Stimulated activated naive B cell treated with anti-CD40 and anti-IgM and Interleukin-4, amounts not matched to agents 10 μg/mL and 1 μg/mL and 100 μg/mL, for 72 hours (primary cell): ENCODE measurements around the gene STK11IP.

Experiments used
- ATAC-seq, 2 donors: fragments of 150-1000 bp; cut with Tn5 transposase; replicated peaks; 2 replicates each; pipeline ENCODE4 v1.10.0; 2021; ENCODE audit warnings: moderate library complexity in 1 of 2
- DNase-seq: peaks from one replicate; pipeline ENCODE4 v3.0.0; 2021
- H3K27ac Mint-ChIP-seq: one replicate; pipeline ENCODE4 v1.8.0; 2022; ENCODE audit warnings: mild to moderate bottlenecking, mixed read lengths
- H3K27me3 Mint-ChIP-seq, 2 donors: one replicate each; pipeline ENCODE4 v1.8.0; 2022; ENCODE audit warnings: mixed read lengths in 2 of 2
- H3K36me3 Mint-ChIP-seq, 2 donors: one replicate each; pipeline ENCODE4 v1.8.0; 2022; ENCODE audit warnings: mixed read lengths in 2 of 2, mild to moderate bottlenecking in 1 of 2
- H3K4me1 Mint-ChIP-seq, 2 donors: one replicate each; pipeline ENCODE4 v1.8.0; 2022; ENCODE audit warnings: mixed read lengths in 2 of 2, mild to moderate bottlenecking in 1 of 2
- H3K4me3 Mint-ChIP-seq, 2 donors: one replicate each; pipeline ENCODE4 v1.8.0; 2022; ENCODE audit warnings: mild to moderate bottlenecking in 2 of 2, mixed read lengths in 2 of 2, moderate library complexity in 1 of 2
- H3K9me3 Mint-ChIP-seq, 2 donors: one replicate each; pipeline ENCODE4 v1.8.0; 2022; ENCODE audit warnings: mixed read lengths in 2 of 2, mild to moderate bottlenecking in 1 of 2

STK11IP gene, protein sequence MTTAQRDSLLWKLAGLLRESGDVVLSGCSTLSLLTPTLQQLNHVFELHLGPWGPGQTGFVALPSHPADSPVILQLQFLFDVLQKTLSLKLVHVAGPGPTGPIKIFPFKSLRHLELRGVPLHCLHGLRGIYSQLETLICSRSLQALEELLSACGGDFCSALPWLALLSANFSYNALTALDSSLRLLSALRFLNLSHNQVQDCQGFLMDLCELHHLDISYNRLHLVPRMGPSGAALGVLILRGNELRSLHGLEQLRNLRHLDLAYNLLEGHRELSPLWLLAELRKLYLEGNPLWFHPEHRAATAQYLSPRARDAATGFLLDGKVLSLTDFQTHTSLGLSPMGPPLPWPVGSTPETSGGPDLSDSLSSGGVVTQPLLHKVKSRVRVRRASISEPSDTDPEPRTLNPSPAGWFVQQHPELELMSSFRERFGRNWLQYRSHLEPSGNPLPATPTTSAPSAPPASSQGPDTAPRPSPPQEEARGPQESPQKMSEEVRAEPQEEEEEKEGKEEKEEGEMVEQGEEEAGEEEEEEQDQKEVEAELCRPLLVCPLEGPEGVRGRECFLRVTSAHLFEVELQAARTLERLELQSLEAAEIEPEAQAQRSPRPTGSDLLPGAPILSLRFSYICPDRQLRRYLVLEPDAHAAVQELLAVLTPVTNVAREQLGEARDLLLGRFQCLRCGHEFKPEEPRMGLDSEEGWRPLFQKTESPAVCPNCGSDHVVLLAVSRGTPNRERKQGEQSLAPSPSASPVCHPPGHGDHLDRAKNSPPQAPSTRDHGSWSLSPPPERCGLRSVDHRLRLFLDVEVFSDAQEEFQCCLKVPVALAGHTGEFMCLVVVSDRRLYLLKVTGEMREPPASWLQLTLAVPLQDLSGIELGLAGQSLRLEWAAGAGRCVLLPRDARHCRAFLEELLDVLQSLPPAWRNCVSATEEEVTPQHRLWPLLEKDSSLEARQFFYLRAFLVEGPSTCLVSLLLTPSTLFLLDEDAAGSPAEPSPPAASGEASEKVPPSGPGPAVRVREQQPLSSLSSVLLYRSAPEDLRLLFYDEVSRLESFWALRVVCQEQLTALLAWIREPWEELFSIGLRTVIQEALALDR

DNA sequence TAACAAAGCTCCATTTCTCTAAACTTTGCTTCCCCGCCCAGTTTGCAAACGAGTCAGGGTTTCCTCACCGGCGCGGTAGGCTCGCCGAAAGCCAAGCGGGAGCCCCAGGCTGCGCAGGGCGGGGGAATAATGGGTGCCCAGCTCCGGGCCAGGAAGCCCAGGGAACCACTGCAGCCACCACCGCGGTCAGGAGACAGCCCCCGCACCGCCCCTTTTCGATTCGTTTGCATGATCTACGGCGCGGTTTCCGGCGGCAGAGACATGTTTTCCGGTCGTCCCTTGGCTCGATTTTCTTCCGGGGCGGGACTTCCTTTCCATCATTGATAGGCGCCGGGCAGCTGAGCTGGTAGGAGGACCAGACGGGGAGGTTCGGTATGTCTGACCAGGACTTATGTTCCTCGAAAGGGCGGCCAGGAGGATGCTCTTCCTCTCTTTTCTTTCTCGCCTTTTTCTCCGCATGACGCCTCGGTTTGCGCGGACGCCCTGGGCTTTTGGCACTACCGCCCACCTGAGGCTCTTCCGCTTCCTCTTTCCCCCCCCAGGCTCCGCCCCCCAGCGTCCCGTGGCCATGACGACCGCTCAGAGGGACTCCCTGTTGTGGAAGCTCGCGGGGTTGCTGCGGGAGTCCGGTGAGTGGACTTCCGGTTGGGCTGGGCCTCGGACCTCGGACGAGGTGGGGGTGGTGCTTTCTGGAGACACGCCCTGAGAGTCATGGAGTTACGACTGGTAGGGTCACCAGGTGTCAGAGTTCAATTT is at the start of gene STK11IP:
STK11IP (plus strand) TSS at position 306 of the 756 bp plus-strand sequence; CDS start at position 569, 263 bp downstream.
- peak within 1 kb of the TSS; percentile 96 for H3K27ac Mint-ChIP-seq
- peaks cover 16 to 29% of the 10 kb centered on the region in 2 donors for H3K36me3 Mint-ChIP-seq
- peaks cover 4 to 27% of the 10 kb centered on the region in 2 donors for H3K4me1 Mint-ChIP-seq
- DNase-seq: peak; percentile 88
- peak; percentile 90 to 92 for ATAC-seq
- peaks cover 16 to 24% of the 10 kb centered on the region in 2 donors for H3K27me3 Mint-ChIP-seq
- H3K4me3 Mint-ChIP-seq: peak within 1 kb of the TSS; percentile 89 to 94
- peaks cover 0 to 1% of the 10 kb centered on the region in 2 donors for H3K9me3 Mint-ChIP-seq

DNA sequence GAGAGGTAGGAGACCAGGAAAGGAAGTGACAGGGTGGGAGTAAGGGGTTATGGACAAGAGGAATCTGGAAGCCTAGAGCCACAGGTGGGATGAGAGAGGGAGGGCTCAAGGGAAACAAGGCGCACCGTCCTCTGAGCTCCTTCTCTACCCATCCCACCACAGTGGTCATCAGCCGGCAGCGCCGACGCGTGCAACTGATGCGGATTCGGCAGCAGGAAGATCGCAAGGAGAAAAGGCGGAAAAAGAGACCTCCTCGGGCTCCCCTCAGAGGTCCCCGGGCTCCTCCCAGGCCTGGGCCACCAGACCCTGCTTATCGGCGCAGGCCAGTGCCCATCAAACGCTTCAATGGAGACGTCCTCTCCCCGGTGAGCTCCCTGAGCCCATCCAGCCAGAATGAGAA is 48.7 kb upstream of the STK11IP start:
- ATAC-seq (no peak), DNase-seq (no peak)
- Mint-ChIP-seq H3K9me3 (no peaks in the 10 kb centered on the region), H3K4me1 (peaks cover 15 to 21% of the 10 kb centered on the region in 2 donors), H3K27me3 (peaks cover 71 to 91% of the 10 kb centered on the region in 2 donors), H3K36me3 (peaks cover 0 to 7% of the 10 kb centered on the region in 2 donors), H3K27ac (no peak overlapping the region), H3K4me3 (no peak overlapping the region)

DNA sequence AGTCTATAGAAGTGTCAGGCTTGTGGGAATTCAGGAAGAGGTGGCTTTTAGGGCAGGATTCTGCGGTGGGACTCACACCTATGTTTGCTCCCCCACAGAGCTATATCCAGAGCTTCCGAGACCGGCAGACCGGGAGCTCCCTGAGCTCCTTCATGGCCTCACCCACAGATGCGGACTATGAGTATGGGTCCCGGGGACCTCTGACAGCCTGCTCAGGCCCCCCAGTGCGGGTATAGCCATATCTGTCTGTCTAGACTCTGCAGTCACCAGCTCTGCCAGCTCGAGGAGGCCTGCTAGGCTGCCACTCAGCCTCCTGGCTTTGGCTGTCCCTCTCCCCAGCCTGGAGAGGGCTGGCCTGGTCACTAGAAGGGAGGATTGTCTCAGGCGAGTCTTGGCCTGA is 48.0 kb upstream of the STK11IP start:
- H3K27me3 Mint-ChIP-seq: peaks cover 73 to 92% of the 10 kb centered on the region in 2 donors
- no peak for ATAC-seq
- H3K9me3 Mint-ChIP-seq: no peaks in the 10 kb centered on the region
- H3K36me3 Mint-ChIP-seq: peaks cover 0 to 7% of the 10 kb centered on the region in 2 donors
- no peak overlapping the region for H3K4me3 Mint-ChIP-seq
- DNase-seq: no peak
- H3K27ac Mint-ChIP-seq: no peak overlapping the region
- peaks cover 11 to 15% of the 10 kb centered on the region in 2 donors for H3K4me1 Mint-ChIP-seq

DNA sequence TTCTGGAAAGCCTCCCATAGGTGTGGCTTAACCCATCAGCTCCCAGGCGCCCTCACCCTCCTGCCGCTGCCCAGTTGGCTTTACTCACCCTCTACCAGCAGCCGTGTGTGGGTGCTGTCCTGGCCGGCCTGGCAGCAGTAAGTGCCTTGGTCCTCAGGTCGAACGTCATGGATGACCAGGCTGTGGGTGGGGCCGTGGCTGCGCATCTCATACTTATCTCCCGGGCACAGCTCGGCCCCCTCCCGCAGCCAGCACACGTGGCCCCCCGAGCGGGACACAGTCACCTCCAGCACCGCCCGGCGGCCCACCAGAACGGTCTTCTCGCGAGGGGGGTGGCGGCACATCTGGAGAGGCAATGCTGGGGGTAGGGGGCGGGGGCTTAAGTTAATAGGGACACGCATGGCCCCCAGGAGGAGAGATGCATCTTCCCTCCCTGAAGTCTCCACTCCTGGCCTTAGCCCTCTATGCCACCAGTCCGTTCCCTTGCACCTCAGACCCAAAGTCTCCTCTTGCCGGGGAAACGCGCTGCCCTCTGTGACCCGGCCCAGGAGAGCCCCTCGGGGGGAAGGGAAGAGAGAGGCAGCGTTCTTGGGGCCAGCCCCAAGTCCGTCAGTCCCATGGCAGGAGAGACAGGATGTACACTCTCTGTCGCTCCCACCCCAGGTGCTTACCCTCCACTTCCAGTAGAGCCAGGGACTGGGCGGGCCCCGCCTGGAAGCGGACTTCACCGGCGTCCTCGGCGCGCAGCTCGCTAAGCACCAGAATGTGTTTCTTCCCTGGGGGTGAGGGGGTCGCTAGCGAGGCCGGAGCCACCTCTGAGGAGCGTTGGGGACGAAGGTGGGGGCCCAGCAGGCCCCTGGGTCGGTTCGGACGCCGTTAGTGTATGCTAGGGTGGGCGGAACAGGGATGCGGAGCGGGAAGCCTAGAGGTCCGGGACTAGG is 45.9 kb upstream of the STK11IP start:
- H3K27me3 Mint-ChIP-seq: peaks cover 72 to 90% of the 10 kb centered on the region in 2 donors
- H3K36me3 Mint-ChIP-seq: peaks cover 0 to 7% of the 10 kb centered on the region in 2 donors
- peak overlapping the region; percentile 56 for H3K27ac Mint-ChIP-seq
- peak overlapping the region; percentile 75 to 79 for H3K4me3 Mint-ChIP-seq
- DNase-seq (no peak), ATAC-seq (peak; percentile 11 to 14)
- H3K4me1 Mint-ChIP-seq: peaks cover 9 to 11% of the 10 kb centered on the region in 2 donors
- no peaks in the 10 kb centered on the region for H3K9me3 Mint-ChIP-seq

DNA sequence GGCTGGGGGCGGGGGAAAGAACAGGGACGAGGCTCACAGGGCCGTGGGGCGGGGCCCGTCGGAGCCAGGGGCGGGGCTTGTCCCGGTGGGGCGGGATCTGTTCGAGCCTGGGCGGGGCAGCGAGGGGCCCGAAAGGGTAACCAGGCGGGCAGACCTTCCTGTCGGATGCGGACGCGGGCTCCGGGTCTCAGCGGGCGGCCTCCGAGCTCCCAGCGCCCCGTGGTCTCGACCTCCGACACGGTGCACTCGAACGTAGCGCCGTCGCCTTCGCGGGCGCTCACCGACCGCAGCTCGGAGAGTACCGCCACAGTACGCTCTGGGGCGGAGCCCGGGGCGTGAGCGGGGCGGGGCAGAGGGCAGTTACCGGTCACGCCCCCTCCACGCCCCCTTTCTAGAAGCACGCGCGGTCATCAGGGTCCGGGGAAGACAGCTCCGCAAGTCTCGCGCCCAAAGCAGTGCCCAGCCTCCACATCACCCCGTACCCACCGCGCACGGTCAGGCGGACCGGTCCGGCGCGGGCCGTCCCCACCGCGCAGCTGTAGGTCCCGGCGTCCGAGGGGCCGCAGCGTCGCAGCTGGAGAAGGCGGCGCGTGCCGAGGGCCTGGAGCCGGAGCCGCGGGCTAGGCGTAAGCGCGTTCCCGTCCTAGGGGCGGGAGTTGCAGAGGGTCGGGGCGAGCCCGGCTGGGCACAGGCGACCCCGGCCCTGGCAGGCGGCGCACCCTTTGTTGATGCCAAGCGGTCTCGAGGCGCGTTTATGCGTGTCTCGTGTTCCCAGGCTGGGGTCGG is 45.1 kb upstream of the STK11IP start:
- peak; percentile 95 to 96 for ATAC-seq
- DNase-seq: peak; percentile 68
- Mint-ChIP-seq H3K4me1 (peaks cover 9 to 11% of the 10 kb centered on the region in 2 donors), H3K4me3 (peak overlapping the region; percentile 75 to 79), H3K27me3 (peaks cover 64 to 89% of the 10 kb centered on the region in 2 donors), H3K27ac (no peak overlapping the region), H3K9me3 (no peaks in the 10 kb centered on the region), H3K36me3 (peaks cover 0 to 4% of the 10 kb centered on the region in 2 donors)

DNA sequence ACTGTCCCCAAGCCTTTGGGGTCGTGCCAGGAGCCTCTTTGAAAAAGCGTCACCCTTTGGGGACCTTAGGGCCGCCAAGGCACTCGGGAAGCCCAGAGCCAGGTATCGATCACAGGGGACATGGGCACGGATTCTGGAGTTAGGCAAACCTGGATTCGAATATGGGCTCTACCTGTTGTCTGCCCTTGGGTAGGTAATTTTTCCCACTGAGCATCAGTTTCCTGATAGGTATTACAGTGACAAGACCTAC is 44.6 kb upstream of the STK11IP start:
- ATAC-seq: no peak
- Mint-ChIP-seq H3K4me1 (peaks cover 9 to 11% of the 10 kb centered on the region in 2 donors), H3K36me3 (peaks cover 0 to 4% of the 10 kb centered on the region in 2 donors), H3K4me3 (no peak overlapping the region), H3K27ac (no peak overlapping the region), H3K9me3 (no peaks in the 10 kb centered on the region), H3K27me3 (peaks cover 60 to 86% of the 10 kb centered on the region in 2 donors)
- DNase-seq: no peak

DNA sequence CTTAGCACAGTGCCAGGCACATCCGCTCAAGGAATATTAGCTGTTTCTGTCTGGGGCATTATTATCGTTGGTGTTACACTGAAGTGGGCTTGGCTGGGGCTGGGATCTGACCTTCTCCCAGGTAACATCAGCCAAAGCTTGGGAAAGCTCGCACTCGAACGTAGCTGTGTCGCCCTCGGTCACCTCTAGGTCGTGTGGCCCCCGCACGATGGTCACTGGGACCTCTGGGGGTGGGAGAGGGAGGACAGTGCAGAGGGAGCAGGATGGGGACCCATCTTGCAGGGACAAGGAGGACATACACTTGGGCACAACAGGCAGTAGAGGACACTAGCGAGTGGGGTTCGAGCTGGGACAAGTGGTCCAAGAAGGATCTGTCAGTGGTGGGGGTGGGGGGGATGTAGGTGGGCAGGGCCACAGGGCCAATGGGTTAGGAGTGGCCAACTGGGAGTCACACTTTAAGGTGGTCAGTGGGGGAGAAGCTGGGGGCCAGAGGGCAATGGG is 44.1 kb upstream of the STK11IP start:
- H3K27ac Mint-ChIP-seq: peak overlapping the region; percentile 37
- ATAC-seq (no peak), DNase-seq (no peak)
- H3K4me3 Mint-ChIP-seq: no peak overlapping the region
- peaks cover 0 to 4% of the 10 kb centered on the region in 2 donors for H3K36me3 Mint-ChIP-seq
- peaks cover 60 to 86% of the 10 kb centered on the region in 2 donors for H3K27me3 Mint-ChIP-seq
- peaks cover 9 to 11% of the 10 kb centered on the region in 2 donors for H3K4me1 Mint-ChIP-seq
- H3K9me3 Mint-ChIP-seq: no peaks in the 10 kb centered on the region

DNA sequence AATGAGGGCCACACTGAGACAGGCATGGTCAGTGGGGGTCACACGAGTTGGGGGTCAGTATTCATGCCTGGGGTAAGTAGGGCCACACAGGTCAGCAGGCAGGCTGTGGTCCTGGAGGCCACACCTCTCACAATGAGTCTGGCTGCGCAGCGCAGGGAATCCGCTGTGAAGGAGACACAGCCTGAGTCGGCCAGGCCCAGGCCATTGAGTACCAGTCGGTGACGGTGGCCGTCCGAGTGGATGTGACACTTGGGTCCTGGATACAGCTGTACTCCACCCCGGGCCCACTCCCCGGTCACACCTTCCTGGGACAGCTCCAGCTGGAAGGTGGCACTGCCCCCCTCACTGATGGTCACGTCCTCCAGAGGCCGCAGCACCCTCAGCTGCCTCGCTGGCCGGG is 43.3 kb upstream of the STK11IP start:
- H3K27me3 Mint-ChIP-seq: peaks cover 59 to 80% of the 10 kb centered on the region in 2 donors
- H3K9me3 Mint-ChIP-seq: no peaks in the 10 kb centered on the region
- DNase-seq: no peak
- no peak overlapping the region for H3K27ac Mint-ChIP-seq
- no peak for ATAC-seq
- peaks cover 9 to 11% of the 10 kb centered on the region in 2 donors for H3K4me1 Mint-ChIP-seq
- H3K4me3 Mint-ChIP-seq: no peak overlapping the region
- H3K36me3 Mint-ChIP-seq: peaks cover 0 to 4% of the 10 kb centered on the region in 2 donors

DNA sequence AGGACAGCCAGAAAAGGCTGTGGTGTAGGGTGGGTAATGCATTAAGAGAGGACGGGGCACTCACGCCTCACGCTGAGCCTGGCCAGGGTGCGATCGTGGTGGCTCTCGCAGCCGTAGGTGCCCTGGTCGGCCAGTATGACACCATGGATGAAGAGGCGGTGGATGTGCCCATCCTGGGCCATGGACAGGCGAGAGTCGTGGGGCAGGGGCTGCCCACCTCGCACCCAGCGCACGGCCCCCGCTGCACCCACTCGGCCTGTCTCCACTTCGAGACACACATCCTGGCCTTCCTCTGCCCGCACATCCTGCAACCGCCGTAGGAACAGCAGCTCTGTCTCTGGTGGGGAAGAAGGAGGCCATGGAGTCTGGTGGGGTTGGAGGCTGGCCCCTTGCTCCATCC is 41.7 kb upstream of the STK11IP start:
- no peaks in the 10 kb centered on the region for H3K9me3 Mint-ChIP-seq
- H3K27me3 Mint-ChIP-seq: peaks cover 58 to 69% of the 10 kb centered on the region in 2 donors
- no peak overlapping the region for H3K4me3 Mint-ChIP-seq

DNA sequence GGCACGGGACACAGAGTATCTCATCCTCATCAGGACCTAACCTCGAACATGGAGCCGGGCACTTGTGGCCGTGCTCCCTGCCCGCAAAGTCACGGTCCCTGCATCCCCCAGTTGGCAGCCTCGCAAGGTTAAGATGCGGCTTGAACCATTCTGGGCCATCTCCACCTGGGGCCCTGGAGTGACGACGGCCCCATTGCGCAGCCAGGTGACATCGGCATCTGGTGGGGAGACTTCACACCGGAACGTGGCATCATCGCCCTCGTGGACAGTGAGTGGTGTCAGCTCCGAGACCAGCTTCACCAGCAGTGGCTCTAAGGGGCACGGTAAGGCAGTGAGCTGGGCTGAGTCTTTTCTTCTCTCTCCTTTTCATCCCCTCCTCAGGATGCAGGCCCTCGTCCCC is 41.2 kb upstream of the STK11IP start:
- H3K27ac Mint-ChIP-seq: no peak overlapping the region
- H3K4me1 Mint-ChIP-seq: peaks cover 4 to 9% of the 10 kb centered on the region in 2 donors
- H3K9me3 Mint-ChIP-seq: no peaks in the 10 kb centered on the region
- DNase-seq (no peak), ATAC-seq (no peak)
- peaks cover 54 to 69% of the 10 kb centered on the region in 2 donors for H3K27me3 Mint-ChIP-seq
- H3K4me3 Mint-ChIP-seq: no peak overlapping the region
- no peaks in the 10 kb centered on the region for H3K36me3 Mint-ChIP-seq

More for the DNA sequence above, 41.7 kb upstream of the STK11IP start:
- H3K27ac Mint-ChIP-seq: no peak overlapping the region
- DNase-seq (no peak), ATAC-seq (no peak)
- peaks cover 6 to 11% of the 10 kb centered on the region in 2 donors for H3K4me1 Mint-ChIP-seq
- H3K36me3 Mint-ChIP-seq: peaks cover 0 to 1% of the 10 kb centered on the region in 2 donors

DNA sequence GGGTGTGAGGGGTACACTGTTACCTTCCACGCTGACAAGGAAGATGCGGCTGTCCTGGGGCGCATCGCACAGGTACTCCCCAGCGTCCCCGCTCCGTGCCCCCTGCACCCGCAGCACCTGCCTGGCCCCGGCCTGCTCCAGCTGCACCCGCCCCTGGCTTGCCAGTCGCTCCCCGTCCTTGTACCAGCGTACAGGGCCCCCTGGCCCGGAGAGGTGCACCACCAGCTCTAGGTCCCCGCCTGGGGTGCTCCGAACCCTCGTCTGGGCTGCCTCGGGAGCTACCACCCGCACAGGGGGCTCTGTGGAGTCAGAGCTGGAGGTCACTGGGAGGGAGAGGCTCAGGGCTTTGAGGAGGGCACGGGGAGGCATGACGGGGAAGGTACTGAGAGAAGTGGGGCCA is 40.3 kb upstream of the STK11IP start:
- H3K9me3 Mint-ChIP-seq: no peaks in the 10 kb centered on the region
- H3K27ac Mint-ChIP-seq: no peak overlapping the region
- H3K4me1 Mint-ChIP-seq: peaks cover 0 to under 1% of the 10 kb centered on the region in 2 donors
- DNase-seq (no peak), ATAC-seq (no peak)
- peaks cover 51 to 68% of the 10 kb centered on the region in 2 donors for H3K27me3 Mint-ChIP-seq
- H3K4me3 Mint-ChIP-seq: no peak overlapping the region
- no peaks in the 10 kb centered on the region for H3K36me3 Mint-ChIP-seq
